ENCODE measurements around the gene ING1.

ING1 gene

GRCh38 chr13:110757296-110757695 lies 43.8 kb downstream of the ING1 start:
- no peak overlapping the region for H3K4me3 ChIP-seq (ENCODE audit: low read depth, low read length)
- TF ChIP-seq CTCF (IDR thresholded peaks at IDR 0.05; ENCODE audit: insufficient read depth, low read depth, low read length, missing control alignments), result no peak
- no peak for DNase-seq (ENCODE audit: low read depth)

DNA sequence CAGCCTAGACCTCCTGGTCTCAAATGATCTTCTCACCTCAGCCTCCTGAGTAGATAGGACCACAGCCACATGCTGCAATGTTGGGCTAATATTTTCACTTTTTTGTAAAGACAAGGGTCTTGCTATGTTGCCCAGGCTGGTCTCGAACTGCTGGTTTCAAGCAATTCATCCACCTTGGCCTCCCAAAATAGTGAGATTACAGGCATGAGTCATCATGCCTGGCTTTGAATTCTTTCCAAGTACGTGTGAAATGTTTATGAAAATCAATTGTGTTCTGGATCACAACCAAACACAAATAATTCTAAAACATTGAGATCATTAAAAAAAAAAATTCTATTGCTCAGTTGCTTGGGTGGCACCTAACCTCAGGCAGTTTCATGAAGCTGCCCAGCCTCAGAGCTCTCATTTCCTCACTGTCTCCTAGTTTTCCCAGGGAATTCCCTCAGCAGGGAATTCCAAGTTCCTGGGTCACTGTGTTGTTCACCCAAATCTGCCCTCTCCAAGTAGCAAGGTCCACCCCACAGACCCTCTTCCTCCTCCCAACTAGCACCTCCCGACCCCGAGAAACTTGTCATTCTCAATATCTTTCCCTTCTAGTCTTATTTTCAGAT lies 44.8 kb downstream of the ING1 start:
- no peak for TF ChIP-seq CTCF (IDR thresholded peaks at IDR 0.05; ENCODE audit: insufficient read depth, low read depth, low read length, missing control alignments)
- DNase-seq (ENCODE audit: low read depth), result no peak
- no peak overlapping the region for H3K4me3 ChIP-seq (ENCODE audit: low read depth, low read length)

DNA sequence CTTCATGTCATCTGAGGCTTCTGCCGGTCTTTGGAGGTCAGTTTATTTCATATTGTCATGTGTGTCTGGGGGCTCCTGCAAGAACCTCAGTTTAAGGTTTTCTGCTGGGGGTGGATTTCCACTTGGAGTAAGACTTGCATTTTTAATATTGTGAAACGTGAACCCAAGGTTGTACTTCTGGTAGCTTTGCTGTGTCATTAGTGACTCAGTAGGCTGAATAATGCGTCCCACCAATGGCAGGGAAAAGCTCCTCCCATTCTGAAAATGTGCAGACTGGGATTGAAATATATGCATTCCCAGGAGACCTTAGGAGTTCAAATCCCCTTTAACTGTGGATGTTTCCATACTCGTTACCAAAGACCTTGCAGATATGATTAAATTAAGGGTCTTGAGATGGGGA lies 46.2 kb downstream of the ING1 start:
- no peak for DNase-seq (ENCODE audit: low read depth)
- TF ChIP-seq CTCF (IDR thresholded peaks at IDR 0.05; ENCODE audit: insufficient read depth, low read depth, low read length, missing control alignments), result no peak
- H3K4me3 ChIP-seq (ENCODE audit: low read depth, low read length), result no peak overlapping the region

GRCh38 chr13:110760611-110761010 lies 47.1 kb downstream of the ING1 start:
- no peak overlapping the region for H3K4me3 ChIP-seq (ENCODE audit: low read depth, low read length)
- no peak for TF ChIP-seq CTCF (IDR thresholded peaks at IDR 0.05; ENCODE audit: insufficient read depth, low read depth, low read length, missing control alignments)
- no peak for DNase-seq (ENCODE audit: low read depth)

DNA sequence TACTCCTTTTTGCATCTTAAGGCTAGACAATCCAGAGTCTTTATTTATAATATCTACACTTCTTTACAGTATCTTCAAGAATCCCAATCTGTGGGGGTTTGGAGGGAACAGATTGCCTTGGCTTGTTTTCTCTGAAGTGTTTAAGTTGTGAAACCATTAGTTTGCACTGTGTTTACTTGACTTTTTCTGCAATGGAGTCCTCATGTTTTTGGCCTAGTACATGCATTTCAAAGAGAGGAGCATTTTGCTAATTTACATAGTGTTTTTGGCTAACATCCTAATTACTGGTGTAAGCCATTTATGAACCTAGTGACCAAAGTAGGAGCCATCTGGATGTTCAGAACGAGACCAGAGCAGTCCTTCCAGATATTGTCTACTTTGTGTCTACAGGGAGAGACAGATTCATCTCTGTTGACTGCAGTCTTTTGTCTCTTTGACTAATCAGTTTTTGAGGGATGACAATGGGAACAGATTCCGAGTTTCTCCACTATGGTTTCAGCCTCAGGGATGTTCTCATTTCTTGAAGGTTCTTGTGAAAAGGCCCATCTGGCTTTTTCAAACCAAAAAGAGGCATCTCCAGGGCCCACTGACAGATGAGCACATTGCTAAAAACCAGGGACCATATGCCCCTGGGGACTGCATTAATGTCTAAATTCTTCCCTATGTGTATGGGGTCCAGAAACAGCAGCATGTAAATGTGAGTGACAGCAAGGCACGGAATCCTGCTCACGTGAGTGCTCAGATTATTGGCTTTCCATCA lies 53.4 kb downstream of the ING1 start:
- no peak for DNase-seq (ENCODE audit: low read depth)
- no peak overlapping the region for H3K4me3 ChIP-seq (ENCODE audit: low read depth, low read length)
- TF ChIP-seq CTCF (IDR thresholded peaks at IDR 0.05; ENCODE audit: insufficient read depth, low read depth, low read length, missing control alignments), result no peak

- H3K4me3 ChIP-seq (ENCODE audit: low read depth, low read length), result no peak overlapping the region
- no peak for DNase-seq (ENCODE audit: low read depth)
- TF ChIP-seq CTCF (IDR thresholded peaks at IDR 0.05; ENCODE audit: insufficient read depth, low read depth, low read length, missing control alignments), result no peak
These were observed 54.0 kb downstream of the ING1 start for GRCh38 chr13:110767476-110767875.

Measured in GM12865 (cell line).